Activated CD4-positive, alpha-beta T cell treated with anti-CD3 and anti-CD28 coated beads, Interleukin-2, amount 50 U/mL, for 1 hour (primary cell): Measurements from ENCODE around the gene NPY4R2.
"Not testable (repeated sequence)": the region's sequence is repeated elsewhere in the genome, so short reads cannot be mapped to it uniquely, and the experiment has no call there.

Experiments used
- DNase-seq: peaks from one replicate; pipeline ENCODE4 v3.0.0-alpha.2; 2020

NPY4R2 gene, protein sequence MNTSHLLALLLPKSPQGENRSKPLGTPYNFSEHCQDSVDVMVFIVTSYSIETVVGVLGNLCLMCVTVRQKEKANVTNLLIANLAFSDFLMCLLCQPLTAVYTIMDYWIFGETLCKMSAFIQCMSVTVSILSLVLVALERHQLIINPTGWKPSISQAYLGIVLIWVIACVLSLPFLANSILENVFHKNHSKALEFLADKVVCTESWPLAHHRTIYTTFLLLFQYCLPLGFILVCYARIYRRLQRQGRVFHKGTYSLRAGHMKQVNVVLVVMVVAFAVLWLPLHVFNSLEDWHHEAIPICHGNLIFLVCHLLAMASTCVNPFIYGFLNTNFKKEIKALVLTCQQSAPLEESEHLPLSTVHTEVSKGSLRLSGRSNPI

DNA sequence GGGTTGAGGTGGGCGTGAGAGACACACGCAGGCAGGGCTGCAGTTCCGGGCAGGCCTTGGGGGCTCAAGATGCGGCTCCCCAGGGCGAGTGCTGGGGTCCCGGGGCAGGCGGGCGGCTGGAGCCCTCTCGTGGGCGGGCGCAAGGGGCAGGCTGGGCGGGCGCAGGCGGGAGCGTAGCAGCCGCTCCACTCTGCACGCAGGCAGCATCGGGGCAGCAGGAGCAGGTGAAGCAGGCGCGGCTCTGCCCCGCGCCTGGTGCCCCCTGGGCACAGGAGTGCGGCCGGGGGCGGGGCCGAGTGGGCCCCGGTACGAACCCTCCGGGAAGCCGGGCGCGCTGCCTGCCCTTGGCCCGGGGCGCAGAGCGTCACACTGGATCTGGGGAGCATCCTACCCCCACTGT, at the start of gene NPY4R2:
NPY4R2 (plus strand) TSS at position 188 of the 400 bp plus-strand sequence. CDS start 3,326 bp downstream, outside the sequence.
- DNase-seq, result not testable (repeated sequence)

DNA sequence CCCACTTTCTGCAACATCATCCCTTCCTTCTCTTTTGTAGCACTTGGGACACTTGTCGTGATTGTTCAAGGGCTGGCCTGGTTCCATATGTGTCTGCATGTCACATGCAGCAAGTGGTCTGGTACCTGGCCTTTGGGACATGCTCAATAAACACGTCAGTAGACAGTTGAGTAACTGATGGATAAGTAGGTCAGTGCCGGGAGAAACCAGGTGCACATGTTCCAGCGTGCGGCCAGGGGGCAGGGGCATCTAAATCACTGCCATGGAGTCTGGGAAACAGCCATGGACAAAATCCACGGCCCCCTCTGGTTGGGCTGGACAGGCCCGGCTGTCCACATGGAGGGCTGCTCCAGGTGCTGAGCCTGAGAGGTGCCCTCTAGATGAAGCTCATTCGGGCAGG, 47.6 kb upstream of the NPY4R2 start:
- not testable (repeated sequence) for DNase-seq

DNA sequence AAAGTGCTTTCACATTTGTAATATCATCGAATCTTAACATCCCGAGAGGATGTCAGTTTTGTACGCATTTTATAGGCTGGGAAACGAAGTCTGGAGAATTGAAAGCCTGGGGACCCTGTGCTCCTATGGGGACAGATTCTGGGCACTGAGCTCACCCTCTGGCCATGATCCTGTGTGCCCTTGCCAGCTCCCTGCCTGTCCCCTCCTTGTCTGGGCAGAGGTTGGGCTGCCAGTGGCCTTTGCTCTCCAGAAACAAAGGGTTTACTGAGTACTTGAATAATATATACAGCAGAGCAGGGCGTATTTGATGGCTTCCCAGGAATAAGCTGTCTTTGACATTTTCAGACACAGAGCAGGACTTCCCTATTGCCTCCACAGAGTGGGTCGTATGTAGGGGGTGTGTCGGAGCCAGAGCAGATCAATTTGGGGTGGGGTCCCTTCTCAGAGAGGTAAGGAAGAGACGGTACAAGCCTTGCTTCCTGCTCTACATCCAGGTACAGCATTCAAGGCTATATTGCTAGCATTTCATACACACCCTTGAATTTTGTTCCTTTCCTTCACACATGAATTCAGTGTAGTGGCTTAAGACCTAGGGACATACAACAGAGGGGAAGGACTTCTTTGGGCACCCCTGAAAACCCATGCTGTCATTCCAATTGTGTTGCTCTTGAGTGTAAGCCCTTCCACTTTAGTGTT, 46.8 kb upstream of the NPY4R2 start:
- DNase-seq, result not testable (repeated sequence)

DNA sequence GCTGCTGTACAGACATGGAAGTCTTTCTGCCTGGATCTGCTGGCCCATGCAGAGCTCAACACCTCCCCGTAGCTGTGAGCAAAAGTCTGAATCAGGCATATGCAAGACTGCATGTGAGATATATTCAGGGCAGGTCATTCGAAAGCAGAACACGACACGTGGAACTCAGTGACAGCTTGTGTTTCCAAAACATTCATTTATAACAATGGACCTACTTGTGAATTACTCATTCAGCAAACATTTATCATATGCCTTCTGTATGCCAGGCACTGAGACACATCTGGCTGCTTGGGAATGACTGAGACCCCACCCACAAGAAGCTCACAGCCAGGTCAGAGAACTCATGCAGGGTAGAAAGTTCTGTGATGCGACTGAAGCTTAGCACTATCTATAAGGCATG, 46.2 kb upstream of the NPY4R2 start:
- DNase-seq, result not testable (repeated sequence)

DNA sequence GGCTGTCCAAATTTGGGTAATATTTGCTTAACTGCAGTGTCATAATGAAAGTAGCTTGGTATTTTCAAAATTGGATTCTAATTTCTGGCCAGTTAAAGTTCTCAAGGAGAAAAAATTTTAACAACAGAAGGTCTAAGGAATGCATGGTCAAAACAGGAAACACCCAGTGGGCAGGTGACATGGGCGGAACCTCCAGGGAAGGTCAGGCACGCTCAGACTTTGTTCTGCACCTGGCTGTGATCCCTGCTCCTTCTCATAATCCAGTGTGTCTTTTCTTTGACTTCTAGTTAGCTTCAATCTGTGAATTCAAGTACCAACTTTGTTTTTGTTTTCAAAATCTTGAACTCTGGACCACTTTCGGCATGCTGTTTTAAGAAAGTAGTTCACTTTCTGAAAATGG, 34.2 kb upstream of the NPY4R2 start:
- not testable (repeated sequence) for DNase-seq

DNA sequence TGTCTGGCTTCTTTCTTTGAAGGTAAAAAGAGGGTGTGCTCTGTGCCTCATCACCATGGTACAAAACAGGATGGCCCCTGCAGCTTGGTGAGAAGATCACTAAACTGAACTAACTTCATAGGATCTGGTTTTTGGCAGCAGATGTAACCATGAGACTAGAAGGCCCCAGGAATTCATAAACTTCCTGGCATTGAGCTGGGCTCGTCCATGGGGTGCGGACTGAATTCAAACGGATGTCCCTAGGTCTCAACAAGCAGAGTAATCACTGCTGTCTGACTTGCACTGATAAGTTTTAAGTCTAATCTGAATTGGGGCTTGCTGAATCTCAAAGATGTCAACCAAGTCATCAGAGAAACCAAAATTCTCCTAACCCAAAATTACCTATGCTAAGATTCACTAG, 33.5 kb upstream of the NPY4R2 start:
- DNase-seq, result not testable (repeated sequence)

DNA sequence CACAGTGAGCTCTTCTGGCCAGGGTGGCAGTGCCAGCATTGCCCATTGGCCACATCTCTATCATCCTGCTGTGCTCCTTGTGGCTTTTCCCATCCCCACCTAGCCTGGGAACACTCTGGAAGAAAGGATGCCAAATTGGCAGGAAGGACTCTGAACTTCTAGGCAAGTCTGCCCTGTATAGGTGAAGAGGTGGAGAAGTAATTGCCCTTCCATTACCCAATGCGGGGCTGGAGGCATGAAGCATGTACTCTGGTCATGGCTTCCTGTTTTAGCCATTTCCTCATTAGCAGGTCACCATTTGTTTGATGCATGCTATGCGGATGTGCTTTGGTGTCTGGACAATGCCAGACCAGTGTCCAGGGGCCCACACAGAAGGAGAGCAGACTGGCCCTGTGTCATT, 32.1 kb upstream of the NPY4R2 start:
- not testable (repeated sequence) for DNase-seq

DNA sequence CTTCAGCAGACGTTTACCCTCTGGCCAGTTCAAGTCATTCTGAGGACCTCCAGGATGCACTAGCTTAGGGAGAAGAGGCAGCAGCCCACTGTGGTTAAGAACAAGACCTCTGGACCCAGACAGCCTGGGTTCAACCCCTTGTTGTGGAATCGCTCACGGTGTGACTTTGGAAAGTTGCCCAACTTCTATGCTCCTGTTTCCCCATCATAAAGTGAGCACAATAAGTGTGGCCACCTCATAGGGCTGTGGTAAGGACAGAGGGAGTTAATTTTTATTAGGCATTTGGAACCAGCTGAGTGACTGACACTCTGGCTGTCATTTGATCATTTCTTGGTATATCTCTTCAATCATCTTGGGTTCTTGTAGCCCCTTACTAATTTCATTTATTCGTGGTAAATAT, 31.6 kb upstream of the NPY4R2 start:
- DNase-seq, result not testable (repeated sequence)

DNA sequence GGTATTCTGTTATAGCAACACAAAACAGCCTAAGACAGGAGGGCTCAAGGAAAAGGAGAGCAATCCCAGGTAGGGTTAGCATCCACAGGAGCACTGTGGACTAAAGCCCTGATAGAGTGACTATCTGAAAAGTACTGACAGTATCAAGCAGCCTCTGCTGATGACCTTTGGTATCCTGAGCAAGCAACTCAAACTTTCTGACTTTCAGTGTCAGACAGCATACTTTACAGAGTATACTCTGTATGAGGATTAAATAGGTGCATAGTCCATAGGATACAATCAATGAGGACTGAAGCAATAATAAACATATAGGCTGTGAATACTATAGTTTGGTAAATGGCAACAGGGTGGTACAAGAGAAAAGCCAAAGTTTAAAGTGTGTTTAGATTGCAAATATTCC, 27.7 kb upstream of the NPY4R2 start:
- not testable (repeated sequence) for DNase-seq

DNA sequence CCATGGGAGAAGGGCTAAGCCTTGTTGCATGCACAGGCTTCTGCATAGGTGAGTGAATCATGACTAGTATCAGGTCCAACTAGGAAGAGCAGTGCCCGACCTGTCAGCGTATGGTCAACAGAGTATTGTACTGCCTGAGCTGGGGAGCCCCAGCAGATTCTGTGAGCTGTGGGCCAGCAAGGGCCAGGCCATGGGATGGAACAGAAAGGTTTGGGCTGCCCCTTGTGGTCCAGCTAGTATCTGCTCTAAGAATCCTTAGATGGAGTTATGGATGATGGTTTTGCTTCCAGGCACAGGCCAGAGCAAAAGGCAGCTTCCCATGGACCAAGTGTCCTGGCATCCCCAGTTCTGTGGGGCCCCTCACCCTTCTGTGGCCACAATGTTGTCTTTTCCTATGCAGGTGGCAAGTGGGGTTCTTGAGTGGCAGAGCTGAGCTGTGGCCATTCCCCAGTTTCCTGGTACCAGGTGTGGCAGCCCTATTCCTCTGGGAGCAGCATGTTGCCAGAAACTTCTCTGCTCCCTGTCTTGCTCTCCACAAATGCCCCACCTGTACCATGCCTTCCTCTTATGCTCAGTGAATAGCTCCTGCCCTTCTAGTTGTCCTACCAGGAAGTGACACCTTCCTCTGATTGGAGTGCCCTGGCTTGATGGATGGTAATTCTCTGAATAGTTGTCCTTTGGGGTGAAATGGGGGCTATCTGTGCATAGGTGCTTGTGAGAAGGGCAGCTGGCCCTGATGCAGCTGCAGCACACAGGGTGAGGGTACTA, 25.8 kb upstream of the NPY4R2 start:
- not testable (repeated sequence) for DNase-seq

DNA sequence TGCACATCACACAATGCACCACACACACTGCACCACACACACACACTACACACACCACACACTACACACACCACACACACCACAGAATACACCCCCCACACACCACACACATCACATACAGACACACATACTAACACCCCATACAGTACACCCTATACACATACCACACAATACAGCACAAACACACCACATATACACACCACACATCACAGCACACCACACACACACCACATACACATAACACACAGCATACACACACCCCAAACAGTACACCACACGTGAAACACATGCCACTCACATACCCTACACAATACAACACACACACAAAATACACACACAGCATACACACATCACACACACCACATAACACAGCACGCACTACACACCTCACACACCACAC, 23.9 kb upstream of the NPY4R2 start:
- DNase-seq, result not testable (repeated sequence)

DNA sequence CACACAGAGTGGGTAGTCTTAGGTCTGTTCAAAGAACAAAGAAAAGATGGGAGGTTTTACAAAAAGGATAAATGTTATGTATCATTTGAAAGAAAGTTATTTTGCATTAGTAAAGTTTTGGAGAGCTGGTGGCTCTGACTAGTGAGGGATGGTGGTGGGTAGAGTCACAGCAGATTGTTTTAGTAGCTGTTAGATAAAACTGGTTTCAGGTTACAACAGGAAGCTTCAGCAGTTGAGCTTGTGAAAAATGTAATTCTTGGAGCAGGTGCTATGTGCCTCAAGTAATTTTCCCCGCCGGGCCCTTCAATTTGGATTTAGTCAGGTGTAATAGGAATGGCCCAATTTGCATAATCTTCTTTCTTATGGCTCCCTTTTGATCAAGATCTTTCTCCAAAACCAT, 20.6 kb upstream of the NPY4R2 start:
- DNase-seq, result not testable (repeated sequence)

DNA sequence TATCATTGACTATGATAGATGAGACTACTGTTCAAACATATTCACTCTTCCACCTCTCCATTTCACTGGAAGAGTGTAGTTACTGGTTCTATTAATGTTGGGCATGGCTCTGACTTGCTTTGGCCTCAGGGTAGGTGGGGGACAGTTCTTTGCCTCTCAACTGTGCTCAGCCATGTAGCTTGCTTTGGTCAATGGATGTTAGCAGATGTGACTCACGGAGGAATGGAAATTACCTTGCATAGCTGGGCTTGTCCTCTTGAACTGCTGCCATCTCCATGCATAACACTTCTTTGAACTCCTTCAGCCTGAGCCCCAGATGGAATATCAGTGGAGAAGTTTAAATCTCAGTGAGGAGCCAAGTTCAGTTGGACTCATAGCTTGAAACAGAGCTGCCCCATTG, 9.1 kb upstream of the NPY4R2 start:
- not testable (repeated sequence) for DNase-seq

DNA sequence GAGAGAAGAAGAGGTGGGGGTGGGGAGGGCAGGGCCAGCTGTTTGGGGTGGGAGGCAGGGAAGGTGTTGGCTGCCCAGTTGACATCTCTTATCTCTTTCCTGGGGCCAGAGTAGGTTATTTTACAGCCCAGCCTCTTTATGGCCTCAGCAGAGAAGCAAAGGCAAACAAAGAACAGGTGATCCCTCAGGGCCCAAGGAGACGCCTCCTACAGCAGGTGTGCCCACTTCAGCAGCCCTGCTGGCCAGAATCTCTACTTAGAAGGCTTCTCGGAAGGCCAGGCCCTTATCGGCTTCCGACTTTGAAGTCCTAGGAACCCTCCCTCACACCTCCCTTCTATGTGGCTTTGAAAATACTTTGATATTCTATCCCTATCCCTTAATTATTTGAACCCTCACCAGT, 8.0 kb upstream of the NPY4R2 start:
- DNase-seq, result not testable (repeated sequence)

DNA sequence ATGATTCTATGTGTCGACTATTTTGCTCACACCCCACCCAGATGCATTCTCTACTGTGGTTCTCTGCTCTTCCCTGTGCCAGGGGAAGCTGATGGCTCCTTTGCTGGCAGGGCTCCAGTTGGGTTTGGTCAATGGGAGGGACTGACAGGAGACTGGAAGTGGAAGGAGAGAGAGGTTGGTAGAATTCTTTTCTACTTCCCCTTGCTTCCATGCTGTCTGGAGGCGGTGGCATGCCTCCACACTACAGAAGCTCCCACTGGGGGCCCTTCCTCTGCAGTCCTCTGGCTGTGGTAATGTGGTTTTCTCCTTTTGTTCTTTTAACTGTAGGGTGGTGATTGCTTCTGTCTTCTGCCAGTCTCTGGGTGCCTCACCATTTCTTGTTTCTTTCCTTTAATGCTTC, 4.4 kb upstream of the NPY4R2 start:
- DNase-seq, result not testable (repeated sequence)

DNA sequence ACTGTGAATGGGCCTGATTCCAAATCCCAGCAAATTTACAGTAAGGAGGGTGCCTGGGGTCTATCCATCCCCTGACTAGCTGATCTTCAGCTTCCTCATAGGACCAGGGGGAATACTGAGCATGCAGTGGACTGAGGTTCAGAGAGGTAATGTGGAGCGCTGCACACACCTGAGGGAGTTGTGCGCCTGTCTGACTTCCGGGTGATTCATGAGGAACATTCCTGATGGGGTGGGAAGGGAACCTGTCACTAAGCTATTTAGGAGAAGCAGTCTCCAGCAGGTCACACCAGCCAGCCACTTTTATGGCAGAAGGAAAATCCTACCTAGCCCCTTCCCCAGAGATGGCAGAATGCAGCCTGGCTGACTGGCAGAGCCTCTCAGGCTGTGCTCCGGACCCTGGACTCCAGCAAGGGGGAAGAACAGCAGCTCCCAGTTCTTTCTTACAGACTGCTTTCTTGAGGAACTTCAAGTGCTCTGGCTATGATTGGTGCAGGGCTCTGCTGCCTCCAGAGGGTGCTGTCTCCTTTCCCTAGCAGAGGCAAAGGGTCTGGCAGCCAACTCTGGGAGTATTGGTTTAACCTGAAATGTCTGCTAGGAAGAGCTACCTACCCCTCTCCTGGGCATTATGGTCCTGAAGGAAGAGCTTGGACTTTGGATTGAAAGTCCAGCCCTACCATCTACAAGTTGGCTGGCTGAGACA, 2.5 kb upstream of the NPY4R2 start:
- not testable (repeated sequence) for DNase-seq

DNA sequence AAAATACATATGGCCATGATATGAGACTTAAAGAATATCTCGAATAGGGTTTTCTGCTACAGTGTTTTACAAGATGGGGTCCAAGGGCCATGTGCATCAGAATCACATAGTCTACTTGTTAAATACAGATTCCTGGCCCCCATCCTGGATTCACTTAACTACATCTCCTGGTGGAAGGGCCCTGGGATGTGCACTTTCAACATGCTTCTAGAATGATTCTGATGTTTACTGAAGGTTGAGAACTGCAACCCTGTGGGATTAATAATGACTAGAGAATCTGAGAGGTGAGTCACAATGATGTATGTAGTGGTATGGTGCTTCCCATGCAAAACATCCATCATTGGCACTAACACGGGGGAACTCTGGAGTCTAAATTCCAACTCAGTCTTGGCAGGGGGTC, 2.1 kb downstream of the NPY4R2 start:
- not testable (repeated sequence) for DNase-seq

DNA sequence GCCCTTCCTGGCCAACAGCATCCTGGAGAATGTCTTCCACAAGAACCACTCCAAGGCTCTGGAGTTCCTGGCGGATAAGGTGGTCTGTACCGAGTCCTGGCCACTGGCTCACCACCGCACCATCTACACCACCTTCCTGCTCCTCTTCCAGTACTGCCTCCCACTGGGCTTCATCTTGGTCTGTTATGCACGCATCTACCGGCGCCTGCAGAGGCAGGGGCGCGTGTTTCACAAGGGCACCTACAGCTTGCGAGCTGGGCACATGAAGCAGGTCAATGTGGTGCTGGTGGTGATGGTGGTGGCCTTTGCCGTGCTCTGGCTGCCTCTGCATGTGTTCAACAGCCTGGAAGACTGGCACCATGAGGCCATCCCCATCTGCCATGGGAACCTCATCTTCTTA, 4.0 kb downstream of the NPY4R2 start:
- not testable (repeated sequence) for DNase-seq

DNA sequence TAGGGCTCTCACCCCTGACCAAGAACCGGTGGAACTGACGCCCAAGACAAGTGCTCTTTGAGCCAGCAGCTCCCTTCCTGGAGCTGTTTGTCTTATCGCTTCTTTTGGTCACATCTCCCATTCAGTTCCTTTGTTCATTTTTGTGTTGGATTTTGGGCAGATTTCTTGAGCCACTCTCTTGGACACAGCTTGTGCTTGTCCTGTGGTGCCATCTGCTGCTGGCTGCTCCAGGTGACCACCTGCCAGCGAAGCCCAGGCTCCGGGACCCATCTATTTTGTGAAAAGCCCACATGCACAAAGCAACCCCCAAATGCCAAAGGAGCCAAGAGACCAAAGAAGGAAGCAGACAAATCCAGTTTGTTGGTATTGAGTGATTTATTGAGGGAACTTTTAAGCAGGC, 6.2 kb downstream of the NPY4R2 start:
- not testable (repeated sequence) for DNase-seq

DNA sequence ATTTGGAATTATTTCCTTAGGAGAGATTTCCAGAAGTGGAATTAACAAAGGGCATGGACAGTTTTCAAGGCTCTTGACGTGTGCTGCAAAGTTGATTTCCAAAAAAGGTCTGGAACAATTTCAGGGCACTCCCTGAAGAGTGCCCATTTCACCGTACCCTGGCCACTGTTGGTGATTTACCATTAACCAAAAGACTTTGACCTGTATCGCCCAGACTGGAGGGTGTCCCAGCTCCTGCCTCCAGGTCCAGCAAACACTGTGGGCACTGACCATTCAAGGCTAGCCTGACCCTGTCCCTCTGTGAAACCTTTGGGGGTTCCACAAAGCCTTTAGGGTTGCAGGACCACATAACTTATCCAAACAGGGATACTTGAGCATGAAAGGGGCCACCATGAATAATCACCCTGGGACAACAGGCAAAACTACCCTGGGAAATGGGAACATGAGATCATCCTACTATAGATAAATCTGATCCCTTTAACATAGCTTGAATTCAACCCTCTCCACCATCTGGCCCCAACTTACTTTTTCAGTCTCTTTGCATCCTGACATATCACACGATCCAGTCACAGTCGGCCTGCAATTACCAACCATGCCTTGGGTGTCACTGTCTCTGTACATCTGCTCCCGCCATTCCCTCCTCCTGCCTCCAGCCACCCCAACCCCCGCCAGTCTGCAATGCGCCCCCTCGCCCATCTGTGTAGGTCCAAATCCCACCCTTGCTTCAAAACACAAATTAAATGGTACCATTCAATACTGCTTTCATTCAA, 8.9 kb downstream of the NPY4R2 start:
- not testable (repeated sequence) for DNase-seq

DNA sequence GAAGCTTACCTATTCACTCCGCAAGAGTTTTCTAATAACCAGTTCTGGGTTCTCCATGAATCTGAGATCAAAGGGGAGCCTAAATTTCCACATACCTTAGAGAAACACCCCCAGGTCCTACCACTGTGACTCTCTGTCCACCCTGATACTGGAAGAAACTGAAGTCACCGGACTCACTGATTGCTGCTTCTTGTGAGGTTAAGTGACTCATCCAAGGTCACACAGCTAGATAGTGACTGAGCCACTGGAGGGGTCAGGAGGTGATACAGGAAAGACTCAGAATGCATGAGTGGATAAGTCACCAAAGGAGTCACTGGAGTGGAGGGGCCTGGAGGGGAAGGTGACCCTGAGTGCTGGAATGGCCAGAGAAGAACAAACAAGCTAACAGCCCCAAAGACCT, 9.8 kb downstream of the NPY4R2 start:
- not testable (repeated sequence) for DNase-seq

DNA sequence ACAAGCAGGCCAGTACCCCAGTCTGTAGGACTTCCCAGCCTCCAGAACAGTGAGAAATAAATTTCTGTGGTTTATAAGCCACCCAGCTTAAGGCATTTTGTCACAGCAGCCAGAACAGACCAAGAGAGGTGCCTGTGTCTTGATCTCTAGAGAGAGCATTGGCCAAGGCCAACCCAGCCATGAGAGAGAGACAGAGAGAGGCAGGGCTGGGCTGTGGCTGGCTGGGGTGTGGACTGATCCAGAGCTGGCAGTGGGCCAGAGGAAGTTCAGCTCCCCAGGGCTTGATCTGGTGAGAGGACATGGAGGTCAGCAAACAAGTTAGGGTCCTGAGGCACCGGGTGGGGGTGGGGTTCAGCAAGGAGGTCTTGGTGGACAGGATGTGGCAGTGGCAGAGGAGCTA, 14.4 kb downstream of the NPY4R2 start:
- DNase-seq, result not testable (repeated sequence)
